Adrenal gland (tissue), 5 donors: ENCODE results near the gene EOLA1.

ENCODE experiments used
- CTCF ChIP-seq, 6 experiments: fragments of 450-650 bp in 4 of 6; fragments of 200-600 bp in 2 of 6; sonication (generic) in 1 of 6; IDR thresholded peaks; 1 replicate in 5 of 6; 2 replicates in 1 of 6; pipeline versions ENCODE4 v1.5.1 to v1.8.0; 2016 to 2021; ENCODE audit warnings: antibody characterized with exemption in 6 of 6, mild to moderate bottlenecking in 2 of 6, moderate library complexity in 1 of 6
- POLR2A ChIP-seq, 2 donors: fragments of 450-650 bp; IDR thresholded peaks; one replicate each; pipeline ENCODE4 v1.6.1; 2017; ENCODE audit warnings: antibody characterized with exemption in 2 of 2, mild to moderate bottlenecking in 2 of 2, moderate library complexity in 1 of 2
- donor health status: DM: no; HTN: no; CAD: no.

GRCh38 chrX:149563359-149563758, 22.5 kb downstream of the EOLA1 start:
- no peak for TF ChIP-seq CTCF (IDR thresholded peaks at IDR 0.05)
- no peak for TF ChIP-seq POLR2A (IDR thresholded peaks at IDR 0.05)
